ENCODE measurements around the gene LCNL1.

The LCNL1 gene

DNA sequence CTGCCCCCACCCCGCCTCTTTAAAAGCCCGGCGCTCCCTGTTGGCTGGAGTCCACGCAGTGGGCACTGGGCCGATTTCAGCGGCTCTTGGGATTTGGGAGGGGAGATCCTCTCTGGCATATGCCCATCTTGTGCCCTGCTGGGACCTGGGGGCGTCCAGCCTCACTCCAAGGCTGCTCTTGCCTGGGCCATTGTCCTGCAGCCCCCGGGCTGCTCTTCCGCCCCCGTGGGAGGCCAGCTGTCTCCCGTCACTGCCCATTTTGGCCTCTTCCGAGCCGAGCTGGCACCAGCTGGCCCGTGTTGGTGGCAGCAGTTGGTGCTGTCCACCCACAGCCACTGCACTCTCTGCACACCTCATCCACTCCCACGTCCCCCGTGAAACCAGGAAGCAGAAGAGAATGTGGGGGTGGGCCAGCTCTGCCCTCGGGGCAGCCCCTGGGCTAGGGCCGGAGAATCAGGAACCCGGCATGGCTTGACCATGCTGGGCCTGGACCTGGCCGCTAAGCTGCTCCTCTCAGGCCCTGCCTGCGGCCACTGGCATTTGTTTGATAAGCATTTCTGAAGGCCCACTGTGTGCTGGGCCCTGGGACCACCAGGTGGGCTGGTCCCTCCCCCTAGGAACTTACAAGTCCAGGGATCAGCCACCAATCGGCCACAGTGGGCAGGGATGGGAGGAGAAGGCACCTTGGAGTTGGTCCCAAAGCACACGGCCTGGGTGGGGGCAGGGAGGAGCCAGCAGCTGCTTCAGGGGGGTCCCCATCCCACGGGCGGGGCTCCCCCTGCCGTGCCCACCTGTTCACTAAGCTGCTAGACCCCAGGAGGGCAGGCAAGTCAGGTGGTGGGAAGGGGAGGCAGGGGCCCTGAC, 35.5 kb upstream of the LCNL1 start:
- no peak for DNase-seq (ENCODE audit: low read depth, low spot score)

DNA sequence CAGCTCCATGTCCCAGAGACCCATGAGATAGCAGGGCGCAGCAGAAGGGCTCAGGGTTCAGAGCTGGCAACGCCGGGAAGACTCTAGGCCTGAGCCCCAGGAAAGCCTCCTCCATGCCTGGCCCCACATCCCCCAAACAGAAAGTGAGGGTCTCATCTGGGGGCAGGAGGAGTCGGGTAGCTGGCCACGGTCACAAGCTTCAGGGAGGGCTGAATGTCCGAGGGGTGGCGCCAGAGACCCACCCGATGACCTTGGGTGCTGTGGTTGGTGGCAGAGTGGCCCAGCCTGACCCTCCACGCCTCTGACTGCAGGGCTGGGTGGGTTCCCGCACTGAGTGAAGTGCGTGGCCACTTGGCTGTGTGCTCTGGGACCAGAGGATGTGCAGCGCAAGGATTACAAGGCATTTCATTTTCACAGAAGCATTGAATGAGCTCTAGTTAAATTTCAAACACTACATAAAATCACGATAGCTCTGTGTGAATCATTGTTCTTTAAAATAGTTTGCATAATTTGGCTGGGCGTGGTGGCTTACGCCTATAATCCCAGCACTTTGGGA, 34.8 kb upstream of the LCNL1 start:
- no peak for DNase-seq (ENCODE audit: low read depth, low spot score)

DNA sequence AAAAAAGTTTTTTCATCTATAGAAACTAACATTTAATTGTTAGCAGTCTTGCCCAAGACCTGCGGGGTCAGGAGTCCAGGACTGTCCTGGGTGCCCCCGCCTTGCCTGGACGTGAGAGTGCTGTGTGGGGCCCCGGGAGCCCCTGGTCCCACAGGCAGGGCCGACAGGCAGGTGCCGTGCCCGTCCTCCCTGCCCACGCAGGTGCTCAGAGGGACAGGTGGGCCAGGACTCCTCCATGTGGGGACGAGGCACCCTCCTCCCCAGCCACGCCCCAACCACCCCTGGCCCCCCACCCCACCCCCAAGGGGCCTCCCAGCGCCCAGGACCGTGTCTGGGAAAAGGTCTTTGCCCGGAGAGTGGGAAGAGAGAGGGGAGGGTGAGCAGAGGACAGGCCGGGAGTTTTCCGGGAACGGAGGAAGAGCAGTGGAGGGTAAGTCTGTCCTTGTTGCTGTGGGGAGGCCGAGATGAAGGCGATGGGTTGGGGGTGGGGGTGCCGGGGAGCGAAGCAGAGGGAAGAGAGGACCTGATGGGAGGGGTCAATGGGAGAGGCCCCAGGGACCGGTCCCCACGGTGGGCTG, 33.5 kb upstream of the LCNL1 start:
- DNase-seq (ENCODE audit: low read depth, low spot score) = no peak

DNA sequence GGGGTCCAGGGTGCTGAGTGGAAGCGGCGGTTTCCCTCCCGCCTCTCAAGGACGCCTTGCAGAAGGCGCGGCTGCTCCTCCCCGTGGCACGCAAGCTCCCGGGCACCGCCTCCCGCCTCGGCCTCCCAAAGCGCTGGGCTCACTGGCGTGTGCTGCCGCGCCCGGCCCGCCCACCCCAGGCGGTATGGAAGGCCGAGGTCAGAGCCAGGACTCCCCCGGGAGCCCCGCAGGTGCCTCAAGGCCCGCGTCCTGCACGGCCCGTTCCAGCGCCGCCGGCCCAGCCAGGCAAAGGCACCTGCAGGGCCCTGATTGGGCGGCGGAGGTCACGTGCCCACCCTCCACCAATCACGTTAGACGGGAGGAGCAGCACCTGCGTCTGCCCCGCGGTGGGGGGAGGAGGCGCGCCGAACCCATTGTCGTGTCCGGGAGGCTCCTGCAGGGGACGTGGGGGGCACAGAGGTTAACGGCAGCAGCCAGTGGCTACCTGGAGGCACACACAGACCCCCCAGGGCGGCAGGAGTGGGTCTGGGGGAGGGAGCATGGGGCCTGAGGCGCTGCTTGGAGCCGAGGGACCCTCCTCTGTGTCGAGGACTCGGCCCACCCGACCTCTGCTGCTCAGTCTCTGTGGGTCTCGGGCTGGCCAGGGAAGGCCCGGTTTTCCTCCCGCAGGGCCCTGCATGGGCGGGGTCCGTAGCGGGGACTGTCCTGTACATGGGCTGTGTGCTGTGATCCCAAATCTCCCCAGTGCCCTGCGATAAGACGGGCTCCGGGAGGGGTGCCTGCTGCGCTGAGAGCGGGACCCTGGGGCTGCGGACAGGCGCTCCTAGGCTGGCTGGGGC, 32.8 kb upstream of the LCNL1 start:
- DNase-seq (ENCODE audit: low read depth, low spot score) = no peak

DNA sequence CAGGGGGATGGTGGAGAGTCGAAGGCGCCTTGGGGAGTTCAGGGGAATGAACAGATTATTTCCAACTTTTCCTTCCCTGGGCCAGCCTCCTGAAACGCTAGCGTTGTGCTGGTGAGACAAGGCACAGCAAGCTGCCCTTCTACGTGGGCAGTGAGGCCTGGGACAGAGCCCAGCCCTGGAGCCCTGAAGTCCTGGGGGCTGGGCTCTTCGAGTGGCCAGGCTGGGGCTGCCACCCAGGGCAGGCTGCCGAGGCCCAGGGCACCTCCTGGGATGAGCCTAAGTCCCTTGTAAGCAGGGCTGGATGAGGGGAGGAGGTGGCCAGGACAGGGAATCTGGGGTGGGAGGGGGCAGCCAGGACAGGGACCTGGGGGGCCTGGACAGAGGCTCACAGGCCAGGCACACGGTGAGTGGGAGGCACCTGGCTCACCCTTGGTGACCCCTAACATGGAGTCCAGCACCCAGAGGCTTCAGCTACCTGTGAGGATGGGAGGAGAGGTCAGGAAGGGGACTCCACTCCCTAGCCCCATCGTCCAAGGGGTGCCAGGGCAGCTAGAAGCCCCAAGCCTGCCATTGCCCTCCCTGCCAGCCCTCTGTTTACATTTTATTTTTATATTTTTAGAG, 32.0 kb upstream of the LCNL1 start:
- no peak for DNase-seq (ENCODE audit: low read depth, low spot score)

DNA sequence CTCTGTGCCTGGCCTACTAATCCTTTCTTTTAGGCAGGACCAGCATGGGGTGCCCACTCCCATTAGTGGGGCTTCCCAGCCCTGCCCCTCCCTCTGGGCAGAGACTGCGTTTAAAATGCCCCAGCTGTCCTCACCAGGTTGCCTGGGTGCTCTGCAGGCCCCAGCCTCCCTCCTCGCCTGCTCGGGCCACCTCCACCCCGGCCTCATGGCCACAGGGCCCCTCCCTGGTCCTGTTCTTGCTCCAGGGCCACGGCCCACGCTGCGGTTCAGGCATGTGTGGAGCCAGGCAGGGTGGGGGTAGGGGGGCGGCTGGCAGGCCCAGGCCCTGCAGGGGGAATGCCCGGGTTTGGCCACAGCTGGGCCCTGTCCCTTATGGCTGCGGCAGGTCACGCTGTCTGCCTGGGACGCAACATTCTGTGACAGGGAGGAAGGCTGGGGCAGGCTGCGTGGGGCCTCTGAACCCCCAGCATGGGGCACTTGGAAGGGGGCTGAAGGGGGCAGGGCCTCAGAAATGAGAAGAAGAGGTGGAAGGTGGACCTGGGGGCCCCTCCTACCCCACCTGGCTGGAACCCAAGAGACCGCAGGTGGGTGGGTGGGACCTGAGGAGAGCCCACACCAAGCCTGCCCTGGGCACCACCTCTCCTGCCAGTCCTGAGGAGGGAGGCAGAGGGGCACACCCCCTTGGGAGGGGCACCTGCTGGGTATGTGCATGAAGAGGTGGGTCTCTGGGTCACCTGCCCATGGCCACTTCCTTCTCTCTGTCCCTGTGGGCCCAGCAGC, 31.1 kb upstream of the LCNL1 start, which contains the start of gene LCN12:
TSS of gene LCN12 (plus strand) at position 733 of the 780 bp plus-strand sequence. CDS start 55 bp downstream, outside the sequence.
- DNase-seq (ENCODE audit: low read depth, low spot score) = no peak

DNA sequence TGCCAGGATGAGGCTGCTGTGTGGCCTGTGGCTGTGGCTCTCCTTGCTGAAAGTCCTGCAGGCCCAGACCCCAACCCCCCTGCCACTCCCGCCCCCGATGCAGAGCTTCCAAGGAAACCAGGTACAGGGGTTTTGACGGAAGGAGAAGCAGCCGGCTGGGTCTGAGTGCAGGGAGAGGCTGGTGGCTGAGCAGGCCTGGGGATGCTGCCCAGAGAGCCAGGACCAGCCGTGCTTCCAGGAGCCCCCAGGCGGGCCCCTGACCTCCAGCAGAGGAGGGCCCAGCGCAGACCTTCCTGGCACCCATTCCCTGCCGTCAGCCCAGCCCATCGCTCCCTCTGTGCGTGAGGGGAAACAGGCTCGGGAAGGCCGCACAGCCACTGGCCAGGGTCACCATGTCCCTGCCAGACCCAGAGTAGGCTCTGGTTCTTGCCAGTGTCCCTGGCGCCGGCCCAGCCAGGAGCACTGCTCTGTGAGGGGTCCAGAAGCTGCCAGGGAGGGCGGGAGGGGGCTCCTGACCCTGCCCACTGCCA, 30.4 kb upstream of the LCNL1 start:
- no peak for DNase-seq (ENCODE audit: low read depth, low spot score)

DNA sequence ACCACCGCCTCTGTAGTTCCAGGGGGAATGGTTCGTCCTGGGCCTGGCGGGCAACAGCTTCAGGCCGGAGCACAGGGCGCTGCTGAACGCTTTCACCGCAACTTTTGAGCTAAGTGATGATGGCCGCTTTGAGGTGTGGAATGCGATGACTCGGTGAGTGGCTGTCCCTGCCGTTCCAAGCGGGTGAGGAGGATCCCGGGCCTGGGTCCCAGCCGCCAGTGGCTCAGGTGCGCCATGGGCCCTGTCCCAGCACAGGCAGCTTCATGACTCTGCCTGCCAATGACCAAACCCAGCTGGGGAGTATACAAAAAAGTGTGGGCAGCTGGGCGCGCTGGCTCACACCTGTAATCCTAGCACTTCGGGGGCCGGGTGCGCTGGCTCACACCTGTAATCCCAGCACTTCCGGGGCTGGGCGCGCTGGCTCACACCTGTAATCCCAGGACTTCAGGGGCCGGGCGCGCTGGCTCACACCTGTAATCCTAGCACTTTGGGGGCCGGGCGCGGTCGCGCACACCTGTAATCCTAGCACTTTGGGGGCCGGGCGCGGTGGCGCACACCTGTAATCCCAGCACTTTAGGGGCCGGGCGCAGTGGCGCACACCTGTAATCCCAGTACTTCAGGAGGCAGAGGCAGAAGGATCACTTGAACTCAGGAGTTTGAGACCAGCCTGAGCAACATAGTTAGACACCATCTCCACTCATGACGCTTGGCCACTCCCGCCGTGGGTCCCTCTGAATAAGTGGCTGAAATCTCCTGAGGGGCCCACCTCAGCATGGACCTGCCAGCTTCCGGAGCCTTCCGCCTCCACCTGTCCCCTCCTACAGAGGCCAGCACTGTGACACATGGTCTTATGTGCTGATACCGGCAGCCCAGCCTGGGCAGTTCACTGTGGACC, 29.7 kb upstream of the LCNL1 start:
- DNase-seq (ENCODE audit: low read depth, low spot score) = no peak

DNA sequence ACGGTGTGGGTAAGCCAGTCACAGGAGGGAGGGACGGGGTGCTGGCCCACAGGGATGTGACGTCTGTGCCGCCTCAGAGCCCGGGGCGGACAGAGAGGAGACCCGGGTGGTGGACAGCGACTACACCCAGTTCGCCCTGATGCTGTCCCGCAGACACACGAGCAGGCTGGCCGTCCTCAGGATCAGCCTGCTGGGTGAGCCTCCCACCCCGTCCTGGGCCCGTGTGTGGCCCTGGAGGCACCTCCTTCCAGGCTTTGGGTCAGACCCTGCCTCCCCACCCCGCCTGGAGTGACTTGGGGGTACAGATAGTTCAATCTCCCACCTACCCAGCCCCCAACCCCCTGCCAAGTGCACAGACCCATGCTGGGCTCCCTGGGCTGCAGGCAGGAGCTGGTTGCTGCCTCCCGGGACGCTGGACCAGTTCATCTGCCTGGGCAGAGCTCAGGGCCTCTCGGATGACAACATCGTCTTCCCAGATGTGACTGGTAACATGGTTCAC, 29.0 kb upstream of the LCNL1 start:
- DNase-seq (ENCODE audit: low read depth, low spot score) = no peak

DNA sequence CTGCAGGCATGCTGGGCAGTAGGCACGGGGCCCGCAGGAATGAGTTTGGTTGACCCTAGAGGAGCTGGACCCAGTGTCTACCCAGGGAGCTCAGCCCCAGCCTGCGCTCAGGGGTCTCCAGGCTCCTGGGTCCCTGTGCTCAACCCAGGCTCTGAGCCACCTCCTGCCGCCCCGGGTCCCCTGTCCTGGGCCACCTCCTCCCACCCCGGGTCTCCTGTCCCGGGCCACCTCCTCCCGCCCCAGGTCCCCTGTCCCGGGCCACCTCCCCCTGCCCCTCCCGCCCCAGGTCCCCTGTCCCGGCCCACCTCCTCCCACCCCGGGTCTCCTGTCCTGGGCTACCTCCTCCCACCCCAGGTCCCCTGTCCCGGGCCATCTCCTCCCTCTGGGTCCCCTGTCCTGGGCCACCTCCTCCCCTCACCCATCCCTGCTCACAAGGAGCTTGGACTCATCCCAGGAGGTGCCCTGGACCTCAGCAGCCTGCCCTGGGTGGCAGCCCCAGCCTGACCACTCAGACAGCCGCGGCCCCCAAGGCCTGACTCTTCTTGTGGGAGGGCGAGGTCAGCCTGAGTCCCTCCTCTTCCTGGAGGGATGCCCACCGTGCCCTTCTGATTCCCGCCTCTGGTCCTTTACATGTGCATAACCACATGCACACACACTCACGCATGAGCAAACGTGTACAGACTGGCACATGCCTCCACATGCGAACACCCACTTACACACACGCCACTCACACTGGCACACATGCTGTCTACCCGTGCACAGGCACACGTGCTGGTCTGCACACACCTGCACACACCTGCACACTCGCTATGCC, 28.3 kb upstream of the LCNL1 start:
- no peak for DNase-seq (ENCODE audit: low read depth, low spot score)

DNA sequence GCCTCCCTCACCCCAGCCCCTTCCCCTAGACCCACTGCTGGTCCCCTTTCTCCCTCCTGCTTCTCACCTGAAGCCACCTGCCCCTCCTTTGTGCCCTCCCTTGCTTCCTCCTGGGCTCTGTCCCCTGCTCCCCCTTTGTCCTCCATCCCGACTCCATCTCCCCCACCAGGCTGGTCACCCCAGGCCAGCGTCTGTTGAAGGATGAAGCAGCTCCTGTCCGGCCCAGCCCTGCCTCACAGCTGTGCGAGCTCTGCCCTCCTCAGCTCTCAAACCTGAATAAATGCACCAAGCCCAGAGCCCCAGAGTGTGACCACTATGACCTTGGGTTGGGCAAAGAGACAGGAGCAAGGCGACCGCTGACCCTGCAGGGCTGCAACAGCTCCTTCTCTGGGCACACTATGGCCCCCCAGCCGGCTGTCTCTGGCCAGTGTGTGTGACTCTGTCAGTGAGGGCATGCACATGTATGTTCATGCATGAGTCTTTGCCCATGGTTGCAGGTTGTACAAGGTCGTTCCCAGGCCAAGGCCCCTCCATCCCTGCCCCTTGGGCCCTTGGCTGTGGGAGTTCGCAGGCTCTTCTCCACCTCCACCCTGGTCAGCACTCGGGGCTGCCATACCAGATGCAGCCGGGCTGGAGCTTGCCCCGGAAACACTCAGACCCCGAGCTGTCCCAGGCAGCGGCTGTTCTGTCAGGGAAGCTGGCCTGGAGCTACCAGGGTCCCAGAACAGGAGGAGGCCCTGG, 27.4 kb upstream of the LCNL1 start:
- no peak for DNase-seq (ENCODE audit: low read depth, low spot score)

DNA sequence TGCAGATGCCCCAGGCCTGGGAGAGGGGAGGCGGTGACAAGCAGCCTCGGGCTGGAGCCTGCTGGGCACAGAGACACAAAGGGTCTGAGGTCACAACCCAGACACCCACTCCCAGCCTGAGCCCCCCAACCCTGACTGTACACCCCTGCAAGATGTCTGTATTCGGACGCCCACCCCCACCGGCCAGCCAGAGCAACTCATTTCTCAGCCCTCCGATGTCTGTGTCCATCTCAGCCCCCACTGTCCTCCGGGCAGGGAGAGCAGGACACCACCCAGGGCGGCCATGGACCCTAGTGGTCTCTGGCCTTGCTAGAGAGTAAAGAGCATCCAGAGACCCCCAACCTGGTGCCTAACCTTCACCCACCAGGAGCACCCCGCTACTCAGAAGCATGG, 26.9 kb upstream of the LCNL1 start:
- no peak for DNase-seq (ENCODE audit: low read depth, low spot score)

DNA sequence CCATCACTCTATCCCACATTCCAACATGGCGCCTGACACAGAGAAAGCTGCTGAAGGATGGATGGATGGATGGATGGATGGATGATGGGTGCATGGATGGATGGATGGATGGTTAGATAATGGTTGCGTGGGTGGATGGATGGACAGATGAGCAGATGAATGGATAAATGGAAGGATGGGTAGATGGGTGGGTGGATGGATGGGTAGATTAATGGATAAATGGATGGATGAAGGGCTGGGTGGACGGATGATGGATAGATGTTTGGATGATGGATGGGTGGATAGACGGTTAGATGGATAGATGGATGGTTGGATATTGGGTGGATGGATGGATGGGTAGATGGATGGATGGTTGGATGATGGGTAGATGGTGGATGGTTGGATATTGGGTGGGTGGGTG, 26.2 kb upstream of the LCNL1 start:
- no peak for DNase-seq (ENCODE audit: low read depth, low spot score)

DNA sequence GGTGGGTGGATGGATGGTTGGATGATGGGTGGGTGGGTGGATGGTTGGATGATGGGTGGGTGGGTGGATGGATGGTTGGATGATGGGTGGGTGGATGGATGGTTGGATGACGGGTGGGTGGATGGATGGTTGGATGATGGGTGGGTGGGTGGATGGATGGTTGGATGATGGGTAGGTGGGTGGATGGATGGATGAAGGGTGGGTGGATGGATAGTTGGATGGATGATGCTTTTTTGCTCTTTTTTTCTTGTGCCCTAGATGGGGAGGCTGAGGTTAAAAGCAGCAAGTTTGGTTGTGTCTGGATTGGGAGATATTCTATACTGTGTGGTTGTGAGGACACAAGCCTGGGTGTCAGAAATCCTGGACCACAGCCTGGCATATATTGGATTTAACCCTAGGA, 25.3 kb upstream of the LCNL1 start:
- DNase-seq (ENCODE audit: low read depth, low spot score) = no peak

DNA sequence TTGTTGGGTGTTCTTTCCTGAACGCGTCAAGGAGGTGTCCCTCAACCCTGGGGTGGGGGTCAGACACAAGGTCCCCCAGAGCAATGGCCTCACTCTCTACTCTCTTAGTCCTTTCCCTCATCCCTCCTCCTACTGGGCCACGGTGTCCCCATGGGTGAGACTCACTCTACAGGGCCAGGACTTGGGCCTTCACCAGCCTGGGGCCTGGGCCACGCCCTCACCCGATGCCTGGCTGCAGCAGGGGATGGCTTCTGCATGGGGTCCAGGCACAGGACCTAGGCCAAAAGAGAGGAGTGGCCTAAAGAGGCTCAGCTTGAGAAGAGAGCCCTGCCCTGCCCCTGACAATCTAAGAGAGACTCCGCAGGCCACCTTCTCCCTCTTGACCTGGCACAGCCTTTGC, 24.9 kb upstream of the LCNL1 start:
- DNase-seq (ENCODE audit: low read depth, low spot score) = no peak

DNA sequence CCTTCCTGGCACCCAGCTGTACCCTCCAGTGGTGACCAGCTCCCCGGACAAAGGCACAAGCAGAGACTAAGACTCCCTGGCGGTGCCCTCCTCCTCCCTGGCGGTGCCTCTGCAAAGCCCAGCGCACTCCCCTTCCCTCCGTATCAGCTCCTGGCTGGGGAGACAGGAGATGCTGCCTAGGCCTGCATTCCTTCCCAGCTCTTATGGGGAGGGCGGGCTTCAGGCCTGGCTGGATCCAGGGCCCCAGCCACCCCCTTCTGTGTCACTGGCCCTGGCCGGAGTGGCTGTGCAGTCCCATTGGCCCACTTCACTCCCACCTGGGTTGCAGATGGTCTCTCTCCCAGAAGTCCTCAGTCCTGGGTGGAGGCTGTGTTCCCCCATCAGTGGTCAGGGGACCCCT, 24.3 kb upstream of the LCNL1 start:
- no peak for DNase-seq (ENCODE audit: low read depth, low spot score)

DNA sequence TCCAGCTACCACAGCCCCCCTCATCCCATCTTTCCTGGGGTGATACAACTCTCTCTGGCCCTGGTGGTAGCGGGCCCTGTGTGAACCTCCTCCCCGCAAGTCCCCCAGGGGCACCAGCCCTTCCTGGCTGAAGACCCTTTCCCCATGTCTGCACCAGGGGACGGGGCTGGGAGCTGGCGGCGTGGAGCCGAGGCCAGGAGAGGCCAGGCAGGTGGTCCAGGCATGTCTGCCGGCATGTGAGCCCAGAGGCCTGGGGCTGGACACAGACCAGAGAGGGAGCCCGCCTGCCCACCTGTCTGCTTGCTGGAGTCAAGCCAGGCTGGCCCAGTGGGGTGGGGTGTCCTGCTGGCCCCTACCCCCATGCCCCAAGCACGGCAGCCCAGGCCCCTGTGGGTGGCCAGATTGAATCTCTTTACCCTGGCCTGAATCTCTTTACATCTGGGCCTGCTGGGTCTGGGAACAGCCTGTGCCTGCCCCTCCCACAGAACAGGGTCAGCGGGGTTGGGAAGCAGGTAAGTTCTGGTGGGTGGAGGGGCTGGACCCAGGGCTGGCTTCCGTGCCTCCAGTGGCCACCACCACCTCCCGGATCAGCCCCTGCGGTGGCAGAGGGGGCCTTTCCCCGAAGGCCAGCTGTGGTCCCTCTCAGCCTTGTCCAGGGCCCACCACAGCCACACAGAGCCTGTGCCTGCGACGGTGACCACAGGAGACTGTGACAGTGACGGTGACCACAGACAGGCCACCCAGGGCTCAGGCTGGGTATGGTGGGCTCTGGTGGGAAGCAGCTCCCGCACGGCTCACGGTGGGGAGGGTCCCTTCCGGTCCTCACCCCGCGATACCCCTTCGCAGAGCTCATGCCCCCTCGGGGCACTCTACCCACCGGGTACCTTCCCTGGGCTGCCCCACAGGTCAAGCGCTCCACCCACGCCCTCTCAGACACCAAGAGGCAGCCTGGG, 23.6 kb upstream of the LCNL1 start:
- no peak for DNase-seq (ENCODE audit: low read depth, low spot score)
